Hematopoietic multipotent progenitor cell treated with erythropoietin and hydrocortisone succinate and interleukin-3 and kit ligand, for 8 days (in vitro differentiated cells): Measurements from ENCODE around the gene CDH13.
"Not testable (repeated sequence)": the region's sequence is repeated elsewhere in the genome, so short reads cannot be mapped to it uniquely, and the experiment has no call there.

ENCODE experiments used
- DNase-seq: peaks from one replicate; pipeline ENCODE4 v3.0.0-alpha.2; 2015

CDH13 gene

DNA sequence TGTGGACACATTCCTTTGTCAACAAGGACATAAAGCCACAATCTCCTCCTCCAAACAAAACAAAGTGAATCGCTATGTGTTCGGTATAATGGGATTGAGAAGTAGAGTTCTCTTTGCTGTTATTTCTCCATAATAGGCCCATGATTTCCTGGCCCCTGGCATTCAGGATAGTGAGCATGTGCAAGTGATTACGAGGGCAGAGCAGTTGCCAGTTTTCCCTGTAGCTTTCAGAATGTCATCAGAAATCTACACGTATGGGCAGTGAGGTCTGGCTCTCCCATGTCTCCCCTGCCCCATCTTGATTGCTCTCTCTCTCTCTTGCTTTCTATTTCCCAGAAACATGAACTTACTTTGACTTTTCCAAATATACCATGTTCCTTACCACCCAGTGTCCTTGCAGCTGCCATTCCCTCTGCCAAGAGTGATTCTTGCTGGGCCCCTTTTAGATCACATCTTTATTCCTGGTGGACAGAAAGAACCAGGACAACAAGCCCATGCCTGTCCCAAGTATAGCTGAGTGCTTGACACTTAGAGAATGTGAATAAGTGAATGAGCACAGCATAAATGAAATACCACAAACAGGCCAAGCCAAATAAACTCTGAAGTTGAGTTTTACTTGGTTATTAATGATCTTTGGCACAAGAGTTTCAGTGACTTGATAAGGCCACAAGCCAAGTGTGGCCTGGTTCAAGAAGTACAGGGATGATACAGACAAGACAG is 273.1 kb downstream of the CDH13 start:
- DNase-seq, result no peak

- DNase-seq, result no peak
Measured at GRCh38 chr16:82900559-82900958, 273.8 kb downstream of the CDH13 start.

GRCh38 chr16:82911925-82912324 is 285.2 kb downstream of the CDH13 start:
- DNase-seq, result no peak

GRCh38 chr16:82915139-82915824 is 288.5 kb downstream of the CDH13 start:
- DNase-seq, result no peak

GRCh38 chr16:82917886-82918595 is 291.3 kb downstream of the CDH13 start:
- DNase-seq, result no peak

DNA sequence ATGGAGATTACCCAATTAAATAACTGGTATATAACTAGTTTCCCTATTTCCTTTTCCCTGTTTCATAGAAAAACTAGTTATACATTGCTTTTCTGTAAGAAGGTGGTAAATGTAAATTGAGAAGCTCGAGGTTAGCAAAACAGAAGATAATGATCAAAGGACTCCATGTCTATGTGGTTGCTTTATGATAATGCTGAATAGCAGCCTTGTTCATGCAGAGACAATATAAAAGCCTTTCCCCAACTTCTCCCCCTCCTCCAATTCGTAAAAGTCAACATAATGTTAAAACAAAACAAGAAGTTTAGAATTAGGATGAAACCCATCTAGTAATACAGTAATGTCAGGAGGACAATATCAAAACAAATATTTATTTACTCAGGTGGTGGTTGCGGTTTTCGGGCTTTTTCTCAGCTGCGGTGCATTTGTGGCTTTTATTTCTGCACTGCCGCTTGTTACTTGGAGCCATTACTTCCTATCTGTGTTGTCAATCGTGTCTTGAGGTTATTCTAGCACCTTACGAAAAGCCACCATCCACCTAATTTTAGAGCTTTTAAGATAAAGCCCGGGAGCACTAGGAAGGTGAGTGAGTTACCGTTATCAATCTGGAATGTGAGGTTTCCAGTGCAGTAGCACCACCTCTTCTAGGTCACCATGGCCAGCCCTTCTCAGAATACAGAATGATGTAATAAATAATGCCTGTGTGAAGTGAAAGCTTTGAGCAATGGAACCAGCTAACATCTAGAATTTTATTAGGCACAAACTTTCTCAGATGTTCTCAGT is 297.5 kb downstream of the CDH13 start:
- DNase-seq, result no peak

DNA sequence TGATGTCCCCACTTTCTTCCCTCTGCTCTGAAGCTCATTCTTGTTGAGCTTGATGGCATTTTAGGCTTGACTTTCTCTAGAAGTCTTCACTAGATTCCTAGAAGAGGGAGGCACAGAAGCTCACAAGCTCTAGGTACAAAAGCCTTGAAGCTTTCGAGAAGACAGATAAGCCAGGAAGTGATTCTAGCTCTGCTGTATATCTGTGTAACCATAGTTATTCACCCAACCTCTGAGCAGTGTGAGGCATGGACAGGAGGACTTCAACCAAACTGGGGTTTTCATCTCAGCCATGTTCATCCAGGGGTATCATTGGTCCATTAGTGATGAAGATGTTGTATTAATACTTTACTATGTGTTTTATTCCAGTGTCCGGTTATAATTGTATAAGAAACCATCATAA is 299.7 kb downstream of the CDH13 start:
- DNase-seq, result no peak

DNA sequence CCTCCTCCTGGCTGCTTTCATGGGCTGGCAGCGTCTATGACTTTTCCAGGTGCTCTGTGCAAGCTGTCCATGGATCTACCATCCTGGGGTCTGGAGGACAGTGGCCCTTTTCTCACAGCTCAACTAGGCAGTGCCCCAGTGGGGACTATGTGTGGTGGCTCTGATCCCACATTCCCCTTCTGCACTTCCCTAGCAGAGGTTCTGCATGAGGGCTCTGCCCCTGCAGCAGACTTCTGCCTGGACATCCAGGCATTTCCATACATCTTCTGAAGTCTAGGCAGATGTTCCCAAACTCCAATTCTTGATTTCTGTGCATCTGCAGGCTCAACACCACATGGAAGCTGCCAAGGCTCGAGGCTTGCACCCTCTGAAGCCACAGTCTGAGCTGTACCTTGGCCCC is 307.2 kb downstream of the CDH13 start:
- not testable (repeated sequence) for DNase-seq

GRCh38 chr16:82935766-82936165 is 309.0 kb downstream of the CDH13 start:
- no peak for DNase-seq

- DNase-seq, result no peak
Measured at GRCh38 chr16:82936941-82937551, 310.3 kb downstream of the CDH13 start.

DNA sequence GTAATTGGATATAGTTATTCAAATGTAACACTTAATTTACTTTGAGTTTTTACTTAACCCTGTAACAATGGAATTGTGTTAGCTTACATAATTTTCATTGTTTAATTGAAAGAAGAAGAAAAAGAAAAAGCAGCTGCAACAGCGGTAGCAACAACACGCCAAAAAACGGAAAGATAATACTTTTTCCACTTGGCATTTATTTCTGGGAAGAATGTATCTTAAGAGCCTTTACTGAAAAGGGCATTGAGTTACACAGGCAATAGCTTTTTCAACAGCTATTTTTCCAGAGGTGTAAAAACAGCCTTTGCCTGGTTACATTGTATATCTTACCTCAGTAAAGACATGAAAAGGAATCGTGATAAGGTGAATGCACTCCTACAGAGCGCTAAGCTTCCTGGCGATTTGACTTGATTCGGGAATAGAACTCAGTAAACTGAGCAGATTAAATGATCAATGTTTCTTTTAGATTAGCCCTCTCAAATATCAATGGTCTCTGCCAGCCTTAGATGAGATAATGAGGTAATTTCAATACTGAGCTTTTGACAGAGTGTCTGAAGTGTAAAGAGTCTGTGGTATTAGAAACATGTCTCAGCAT is 311.3 kb downstream of the CDH13 start:
- DNase-seq, result no peak

DNA sequence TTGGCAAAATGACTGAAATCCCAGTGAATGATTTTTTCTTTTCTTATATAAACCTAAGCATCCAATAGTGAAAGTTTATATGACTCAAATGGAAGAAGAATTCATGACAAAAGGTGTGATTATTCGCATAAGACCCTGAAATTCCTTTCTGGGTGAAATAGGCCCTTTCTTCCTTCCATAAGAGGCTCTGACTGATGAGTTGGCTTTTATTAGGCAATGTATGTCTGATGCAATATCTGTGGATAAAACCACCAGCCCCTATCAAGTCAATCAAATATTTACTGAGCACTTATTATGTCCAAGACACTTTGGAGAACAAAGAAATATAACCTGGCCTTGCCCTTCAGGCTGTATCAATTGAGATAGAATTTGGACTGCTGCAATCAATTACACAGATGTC is 316.6 kb downstream of the CDH13 start:
- no peak for DNase-seq

DNA sequence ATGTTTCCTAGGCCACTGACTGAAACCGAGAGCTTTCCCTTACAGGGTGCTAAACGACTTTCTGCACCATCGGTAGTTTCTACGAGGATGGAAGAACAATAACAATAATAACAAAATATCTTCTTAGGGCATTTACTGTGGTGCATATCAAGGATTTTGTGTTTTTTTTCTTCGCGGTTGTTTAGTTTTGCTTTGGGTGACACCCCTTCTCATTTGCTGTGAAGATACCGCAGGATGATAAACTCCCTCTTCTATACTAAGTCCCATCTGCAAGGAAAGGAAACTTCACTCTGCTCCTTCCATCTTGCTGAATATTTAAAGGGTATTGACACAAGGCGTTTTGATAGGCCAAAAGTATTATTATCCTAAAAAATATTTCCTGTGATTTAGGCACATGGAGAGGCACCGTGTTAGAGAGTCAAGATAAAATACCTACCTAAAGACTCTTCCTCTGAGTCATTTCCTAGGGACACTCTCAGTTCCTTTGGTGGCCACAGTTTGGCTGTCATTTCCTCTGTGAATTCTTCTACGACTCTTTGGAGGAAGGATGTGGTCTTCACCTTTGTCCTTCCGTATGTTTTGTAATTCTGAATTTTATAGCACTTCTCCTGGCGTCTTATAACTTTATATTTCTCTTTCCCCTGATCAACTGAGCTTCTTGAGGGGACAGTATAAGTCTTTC is 318.8 kb downstream of the CDH13 start:
- DNase-seq, result no peak

GRCh38 chr16:82947698-82948097 is 320.9 kb downstream of the CDH13 start:
- DNase-seq, result no peak

- no peak for DNase-seq
Measured at GRCh38 chr16:82949016-82949415, 322.2 kb downstream of the CDH13 start.

GRCh38 chr16:82953517-82953916 is 326.7 kb downstream of the CDH13 start:
- no peak for DNase-seq

- DNase-seq, result no peak
Measured at GRCh38 chr16:82954224-82954929, 327.6 kb downstream of the CDH13 start.

GRCh38 chr16:82955741-82956348 is 329.1 kb downstream of the CDH13 start:
- DNase-seq, result no peak

DNA sequence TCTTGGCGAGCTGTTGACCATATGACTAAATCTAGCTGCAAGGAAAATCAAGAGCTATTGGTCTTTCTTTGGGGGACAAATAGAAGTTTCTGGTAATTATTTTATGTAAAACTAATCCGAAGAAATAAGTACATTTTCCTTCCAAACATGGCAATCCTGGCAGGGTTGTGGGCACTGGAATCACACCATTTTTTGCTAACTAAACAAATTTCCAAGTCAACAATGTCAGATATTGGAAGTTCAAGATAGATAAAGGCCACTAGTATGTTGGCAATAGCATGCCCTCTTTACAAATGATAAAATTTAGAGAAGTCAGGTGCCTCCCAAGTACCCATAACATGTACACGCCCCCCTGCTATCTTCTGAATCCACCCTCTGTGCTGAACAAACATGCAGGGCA is 330.4 kb downstream of the CDH13 start:
- DNase-seq, result no peak

GRCh38 chr16:82960918-82961317 is 334.1 kb downstream of the CDH13 start:
- no peak for DNase-seq

DNA sequence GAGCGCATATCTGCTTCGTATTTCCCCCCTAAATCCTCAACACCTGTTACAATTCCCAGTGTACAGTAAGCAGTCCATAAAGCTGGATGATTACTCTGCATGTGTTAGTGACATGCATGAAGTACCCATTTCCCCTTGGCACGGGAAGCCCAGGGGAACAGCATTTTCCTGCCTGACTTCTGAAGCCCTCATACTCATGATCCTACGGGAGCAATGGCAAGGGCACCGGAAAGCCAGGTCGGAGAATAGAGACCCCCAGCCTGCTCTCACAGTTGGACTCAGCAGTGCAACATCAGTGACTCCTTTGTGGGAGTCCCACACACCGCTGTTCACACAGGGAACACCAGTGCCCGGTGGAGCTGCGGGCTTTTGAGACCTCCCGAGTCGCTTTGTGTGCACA is 336.9 kb downstream of the CDH13 start:
- no peak for DNase-seq
